IMR-90 (cell line): Measurements from ENCODE around the gene CASQ1. TPM values are rescaled to one million over a fixed set of nuclear protein-coding genes. Genes with fewer than 3 reads are reported as not detected.

Experiments
- ATAC-seq: fragments of 200-7000 bp; cut with Tn5 transposase; 2 replicates; pipeline ENCODE4 v1.9.1; 2020; ENCODE audit warnings: low read depth, mild to moderate bottlenecking, moderate library complexity
- BruUV-seq: library from RNA; stranded (reverse); fragments of 400-500 nt; replicated peaks from 2 replicates; lab custom pipeline; 2021; lab: Mats Ljungman, UMichigan
- CTCF ChIA-PET: fragments of 300-600 bp; formaldehyde crosslinking; extraction: SDS; loops from one replicate; lab custom pipeline; 2021; ENCODE audit warnings: antibody characterized with exemption; lab: Yijun Ruan, JAX
- POLR2A ChIA-PET: fragments of 300-600 bp; sonication (Branson Sonifier 250); formaldehyde crosslinking; loops from one replicate; lab custom pipeline; 2022; ENCODE audit warnings: antibody characterized with exemption; ENCODE audit not compliant: unreplicated experiment; lab: Charles Lee
- DNase-seq: peaks from one replicate; pipeline ENCODE4 v3.0.0; 2013
- H2AFZ ChIP-seq: replicated peaks from 2 replicates; pipeline ENCODE3; 2013; ENCODE audit warnings: low read length, mild to moderate bottlenecking; ENCODE audit not compliant: poor library complexity
- H2AK5ac ChIP-seq: 2 replicates; pipeline ENCODE4 v1.6.1; 2013; ENCODE audit warnings: low read depth, low read length, inconsistent platforms
- H2AK9ac ChIP-seq: replicated peaks from 2 replicates; pipeline ENCODE3; 2013; ENCODE audit warnings: mild to moderate bottlenecking, low read depth, low read length, moderate library complexity; ENCODE audit not compliant: poor library complexity
- H2BK120ac ChIP-seq: 2 replicates; pipeline ENCODE4 v1.6.1; 2013; ENCODE audit warnings: low read depth, low read length, inconsistent platforms
- H2BK15ac ChIP-seq: 3 replicates; pipeline ENCODE4 v1.6.1; 2013; ENCODE audit warnings: low read depth, low read length, inconsistent platforms
- H2BK20ac ChIP-seq: 2 replicates; pipeline ENCODE4 v1.6.1; 2013; ENCODE audit warnings: low read depth, mild to moderate bottlenecking, inconsistent platforms, low read length, moderate library complexity
- H2BK5ac ChIP-seq: 2 replicates; pipeline ENCODE4 v1.6.1; 2013; ENCODE audit warnings: mild to moderate bottlenecking, low read depth, low read length, inconsistent platforms; ENCODE audit not compliant: poor library complexity, severe bottlenecking
- H3K14ac ChIP-seq: replicated peaks from 2 replicates; pipeline ENCODE4 v1.6.1; 2013; ENCODE audit warnings: low read depth, low read length, inconsistent platforms
- H3K18ac ChIP-seq: 2 replicates; pipeline ENCODE4 v1.6.1; 2013; ENCODE audit warnings: low read depth, low read length, control low read depth
- H3K23ac ChIP-seq: 2 replicates; pipeline ENCODE4 v1.6.1; 2013; ENCODE audit warnings: low read depth, low read length, inconsistent platforms
- H3K27ac ChIP-seq: 2 replicates; pipeline ENCODE4 v1.5.1; 2013; ENCODE audit warnings: mild to moderate bottlenecking, control low read depth, low read length; ENCODE audit not compliant: insufficient read depth
- H3K27me3 ChIP-seq: 2 replicates; pipeline ENCODE4 v1.6.1; 2013; ENCODE audit warnings: low read length; ENCODE audit not compliant: control insufficient read depth, insufficient read depth
- H3K36me3 ChIP-seq: 2 replicates; pipeline ENCODE4 v1.6.1; 2013; ENCODE audit warnings: low read length, mixed read lengths; ENCODE audit not compliant: control insufficient read depth, insufficient read depth
- H3K4ac ChIP-seq: 2 replicates; pipeline ENCODE4 v1.6.1; 2013; ENCODE audit warnings: low read depth, low read length, inconsistent platforms
- H3K4me1 ChIP-seq: 2 replicates; pipeline ENCODE4 v1.6.1; 2013; ENCODE audit warnings: low read length, mixed read lengths; ENCODE audit not compliant: control insufficient read depth, insufficient read depth
- H3K4me2 ChIP-seq: 2 replicates; pipeline ENCODE4 v1.6.1; 2013; ENCODE audit warnings: low read depth, mild to moderate bottlenecking, control low read depth, low read length, moderate library complexity
- H3K4me3 ChIP-seq: 2 replicates; pipeline ENCODE4 v1.5.1; 2013; ENCODE audit warnings: low read depth, mild to moderate bottlenecking, control low read depth, low read length, moderate library complexity; ENCODE audit not compliant: insufficient read depth
- H3K56ac ChIP-seq: 2 replicates; pipeline ENCODE4 v1.6.1; 2013; ENCODE audit warnings: low read length, inconsistent platforms; ENCODE audit not compliant: insufficient read depth; ENCODE audit errors: extremely low read depth
- H3K79me1 ChIP-seq, 2 experiments: 2 replicates each; pipeline ENCODE4 v1.6.1; 2013; ENCODE audit warnings: low read length in 2 of 2, inconsistent platforms in 1 of 2, low read depth in 1 of 2
- H3K9ac ChIP-seq: 2 replicates; pipeline ENCODE4 v1.6.1; 2013; ENCODE audit warnings: low read depth, low read length, control low read depth
- H3K9me1 ChIP-seq: 2 replicates; pipeline ENCODE4 v1.6.1; 2013; ENCODE audit warnings: low read length, inconsistent platforms; ENCODE audit not compliant: insufficient read depth
- H3K9me3 ChIP-seq: 2 replicates; pipeline ENCODE4 v1.6.1; 2013; ENCODE audit warnings: low read length; ENCODE audit not compliant: control insufficient read depth, insufficient read depth
- H4K20me1 ChIP-seq: 2 replicates; pipeline ENCODE4 v1.6.1; 2013; ENCODE audit warnings: low read length, inconsistent platforms; ENCODE audit not compliant: insufficient read depth
- H4K5ac ChIP-seq: 2 replicates; pipeline ENCODE4 v1.6.1; 2013; ENCODE audit warnings: mild to moderate bottlenecking, low read depth, low read length, control low read depth
- H4K8ac ChIP-seq, 2 experiments: 2 replicates each; pipeline ENCODE4 v1.6.1; 2013; ENCODE audit warnings: low read depth in 2 of 2, low read length in 2 of 2, control low read depth in 1 of 2, inconsistent platforms in 1 of 2
- H4K91ac ChIP-seq: 2 replicates; pipeline ENCODE4 v1.6.1; 2013; ENCODE audit warnings: low read depth, low read length, inconsistent platforms; ENCODE audit not compliant: insufficient read depth
- CEBPB ChIP-seq: IDR thresholded peaks from 2 replicates; pipeline ENCODE4 v1.6.1; 2012; ENCODE audit warnings: low read depth, low read length, improper control_type of control experiment
- FOS ChIP-seq: fragments of 150-350 bp; IDR thresholded peaks from 2 replicates; pipeline ENCODE4 v1.6.1; 2016; ENCODE audit warnings: low read depth, low read length
- MAZ ChIP-seq: IDR thresholded peaks from 2 replicates; pipeline ENCODE4 v1.6.1; 2012; ENCODE audit warnings: low read depth, mild to moderate bottlenecking, low read length, improper control_type of control experiment, moderate library complexity, borderline replicate concordance
- MXI1 ChIP-seq: IDR thresholded peaks from 2 replicates; pipeline ENCODE4 v1.6.1; 2012; ENCODE audit warnings: low read depth, mild to moderate bottlenecking, low read length, moderate library complexity, borderline replicate concordance
- NFE2L2 ChIP-seq: fragments of 150-350 bp; IDR thresholded peaks from 2 replicates; pipeline ENCODE4 v1.6.1; 2016; ENCODE audit warnings: low read depth, mild to moderate bottlenecking, low read length
- WGBS, 2 experiments: methylation state at CpG; one replicate each; pipeline versions ENCODE4 v1.1.5 to v1.1.7; 2013; ENCODE audit warnings: missing lambda C conversion rate in 2 of 2; ENCODE audit not compliant: insufficient read length in 1 of 2; ENCODE audit errors: extremely low coverage in 2 of 2; 5-methylcytosine and 5-hydroxymethylcytosine counted together
- dilution Hi-C: fragments of 300-500 bp; cut with HindIII; formaldehyde crosslinking; loops from one replicate; pipeline ENCODE4 v1.14.3; 2018; ENCODE audit warnings: low sequenced_read_pairs; ENCODE audit not compliant: unreplicated experiment
- in situ Hi-C: fragments of 300-500 bp; cut with MboI; formaldehyde crosslinking; loops from 3 replicates; pipeline ENCODE4 v1.14.3; 2019; ENCODE audit warnings: low sequenced_read_pairs, inconsistent platforms, mixed read lengths
- intact Hi-C: fragments of 100-400 bp; cut with micrococcal nuclease; formaldehyde crosslinking; loops from 2 replicates; pipeline ENCODE4 v1.10.0; 2022
- polyA plus RNA-seq, 3 experiments: library from polyadenylated mRNA; depleted of rRNA; stranded (reverse); fragments of >200 nt; gene quantifications; 2 replicates each; pipeline ENCODE4 v1.2.3, GENCODE V29; 2012; ENCODE audit warnings: low replicate concordance in 1 of 3
- total RNA-seq: library from RNA; depleted of rRNA; stranded (reverse); fragments of >200 nt; gene quantifications from 2 replicates; pipeline ENCODE4 v1.2.3, GENCODE V29; 2012
- TF ChIP-seq, protein P1 (sequence below): fragments of 150-350 bp; IDR thresholded peaks from 2 replicates; pipeline ENCODE4 v1.6.1; 2017; ENCODE audit warnings: mild to moderate bottlenecking, antibody characterized with exemption, low read length, low read depth

CASQ1 gene
- total and polyA plus RNA-seq, 2 of the 4 experiments (the other 2 are of a cell fraction): 0.18 to 0.21 TPM

- TF ChIP-seq MXI1 (no peak), NFE2L2 (no peak)
- TF ChIP-seq, protein P1, sequence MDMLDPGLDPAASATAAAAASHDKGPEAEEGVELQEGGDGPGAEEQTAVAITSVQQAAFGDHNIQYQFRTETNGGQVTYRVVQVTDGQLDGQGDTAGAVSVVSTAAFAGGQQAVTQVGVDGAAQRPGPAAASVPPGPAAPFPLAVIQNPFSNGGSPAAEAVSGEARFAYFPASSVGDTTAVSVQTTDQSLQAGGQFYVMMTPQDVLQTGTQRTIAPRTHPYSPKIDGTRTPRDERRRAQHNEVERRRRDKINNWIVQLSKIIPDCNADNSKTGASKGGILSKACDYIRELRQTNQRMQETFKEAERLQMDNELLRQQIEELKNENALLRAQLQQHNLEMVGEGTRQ: no peak
Measured at GRCh38 chr1:160189649-160190625, at the start of gene CASQ1 (continued).

- POLR2A ChIA-PET: no interaction called here
- Histone ChIP-seq H3K79me1 (no peaks in the 10 kb centered on the region), H3K4me2 (no peak overlapping the region), H4K5ac (no peak overlapping the region), H2BK5ac (no peak overlapping the region), H2AK9ac (no peak overlapping the region), H3K4ac (no peak overlapping the region), H3K18ac (no peak overlapping the region), H4K91ac (no peak overlapping the region), H3K14ac (no peak overlapping the region), H2BK120ac (no peak overlapping the region), H3K4me3 (no peak overlapping the region), H3K23ac (no peak overlapping the region), H3K36me3 (no peaks in the 10 kb centered on the region), H2BK15ac (no peak overlapping the region), H4K20me1 (no peaks in the 10 kb centered on the region), H3K9me1 (no peaks in the 10 kb centered on the region), H3K56ac (no peak overlapping the region), H2BK20ac (no peak overlapping the region), H3K9ac (no peak overlapping the region), H3K27me3 (peaks cover 29% of the 10 kb centered on the region), H3K27ac (no peak overlapping the region), H4K8ac (no peak overlapping the region), H2AFZ (no peak overlapping the region), H2AK5ac (no peak overlapping the region), H3K9me3 (no peaks in the 10 kb centered on the region), H3K4me1 (no peaks in the 10 kb centered on the region)
- BruUV-seq: no TSS peak
- ATAC-seq (no peak), DNase-seq (no peak)
- no CpG with 5 or more reads among the region's 1 CpG for WGBS, 2 experiments
- dilution Hi-C loops (no loop called here), intact Hi-C loops (no loop called here), in situ Hi-C loops (no loop called here)
- TF ChIP-seq CEBPB (no peak), MAZ (no peak), FOS (no peak)
- CTCF ChIA-PET: no interaction called here
Measured at GRCh38 chr1:160143695-160144094, 46.7 kb upstream of the CASQ1 start.
